ENCODE measurements around the gene IQCH. TPM values are rescaled to one million over a fixed set of nuclear protein-coding genes. Genes with fewer than 3 reads are reported as not detected.

The IQCH gene
- total and polyA plus RNA-seq, 9 of the 15 experiments (the other 6 are each of a cell fraction or from before 2014, with no cell fraction given), result 1.8 to 3.9 (median 2.7) TPM

- TF ChIP-seq USF1 (CRISPR knock-in tag; IDR thresholded peaks at IDR 0.05) (no peak), FOSL1 (tag; conservative IDR thresholded peaks at IDR 0.05) (peak; percentile 41), ZNF644 (tag; IDR thresholded peaks at IDR 0.05; ENCODE audit: low read depth) (no peak), CXXC5 (CRISPR knock-in tag; IDR thresholded peaks at IDR 0.05) (no peak), ETV1 (tag; conservative IDR thresholded peaks at IDR 0.05; ENCODE audit: low read depth) (no peak), ZBTB12 (CRISPR knock-in tag; IDR thresholded peaks at IDR 0.05) (no peak), ARHGAP35 (IDR thresholded peaks at IDR 0.05; ENCODE audit: partially characterized antibody) (no peak), CBX1 (IDR thresholded peaks at IDR 0.05; ENCODE audit: low read depth) (no peak), PREB (CRISPR knock-in tag; IDR thresholded peaks at IDR 0.05) (no peak)
Measured at GRCh38 chr15:67531379-67531914, 276.9 kb downstream of the IQCH start (continued).

All from K562 (cell line).